Neuronal stem cell (in vitro differentiated cells): Measurements from ENCODE around the gene PWWP2B.
A peak's percentile ranks its signal among the peaks of the same experiment; 100 is the strongest.

Experiments
- DNase-seq: peaks from one replicate; pipeline ENCODE4 v3.0.0-alpha.2; 2013; ENCODE audit warnings: low spot score
- H2AFZ ChIP-seq: one replicate; pipeline ENCODE4 v1.6.1; 2013; ENCODE audit warnings: mild to moderate bottlenecking, low read length, inconsistent platforms
- H2AK5ac ChIP-seq: 2 replicates; pipeline ENCODE4 v1.6.1; 2013; ENCODE audit warnings: low read depth, mild to moderate bottlenecking, inconsistent platforms, low read length, moderate library complexity, mixed read lengths
- H2BK120ac ChIP-seq: 2 replicates; pipeline ENCODE4 v1.6.1; 2013; ENCODE audit warnings: low read depth, mild to moderate bottlenecking, inconsistent platforms, low read length, moderate library complexity, mixed read lengths
- H2BK12ac ChIP-seq: one replicate; pipeline ENCODE4 v1.6.1; 2013; ENCODE audit warnings: low read length, inconsistent platforms
- H2BK15ac ChIP-seq: 2 replicates; pipeline ENCODE4 v1.6.1; 2013; ENCODE audit warnings: mild to moderate bottlenecking, low read length, inconsistent platforms, mixed read lengths
- H2BK5ac ChIP-seq: one replicate; pipeline ENCODE4 v1.6.1; 2013; ENCODE audit warnings: inconsistent platforms, mild to moderate bottlenecking, low read length, moderate library complexity
- H3K14ac ChIP-seq: one replicate; pipeline ENCODE4 v1.6.1; 2013; ENCODE audit warnings: low read length, inconsistent platforms
- H3K18ac ChIP-seq: 2 replicates; pipeline ENCODE4 v1.6.1; 2013; ENCODE audit warnings: low read length, inconsistent platforms
- H3K23ac ChIP-seq: 2 replicates; pipeline ENCODE4 v1.6.1; 2013; ENCODE audit warnings: low read depth, mild to moderate bottlenecking, mixed read lengths, low read length, inconsistent platforms; ENCODE audit not compliant: poor library complexity
- H3K27ac ChIP-seq: replicated peaks from 3 replicates; pipeline ENCODE4 v1.5.1; 2013; ENCODE audit warnings: low read length, inconsistent platforms
- H3K27me3 ChIP-seq, 3 experiments: 2 replicates each; pipeline ENCODE4 v1.6.1; 2013; ENCODE audit warnings: low read length in 3 of 3, mild to moderate bottlenecking in 2 of 3, inconsistent platforms in 1 of 3, low read depth in 1 of 3, mixed read lengths in 1 of 3, moderate library complexity in 1 of 3; ENCODE audit not compliant: control insufficient read depth in 3 of 3, insufficient read depth in 3 of 3
- H3K36me3 ChIP-seq, 2 donors: replicated peaks in 1 of 2; 2 replicates each; pipeline ENCODE4 v1.6.1; 2013; ENCODE audit warnings: low read length in 2 of 2; ENCODE audit not compliant: control insufficient read depth in 2 of 2, insufficient read depth in 2 of 2
- H3K4ac ChIP-seq: 2 replicates; pipeline ENCODE4 v1.6.1; 2013; ENCODE audit warnings: inconsistent platforms, mild to moderate bottlenecking, low read length, moderate library complexity
- H3K4me1 ChIP-seq, 2 donors: 1 replicate in 1 of 2; 2 replicates in 1 of 2; pipeline ENCODE4 v1.6.1; 2013; ENCODE audit warnings: low read length in 2 of 2, low read depth in 1 of 2; ENCODE audit not compliant: control insufficient read depth in 2 of 2, insufficient read depth in 1 of 2
- H3K4me2 ChIP-seq: one replicate; pipeline ENCODE4 v1.6.1; 2013; ENCODE audit warnings: mild to moderate bottlenecking, low read length, inconsistent platforms; ENCODE audit not compliant: insufficient read depth, poor library complexity, severe bottlenecking
- H3K4me3 ChIP-seq, 2 donors: 2 replicates each; pipeline ENCODE4 v1.5.1; 2013; ENCODE audit warnings: low read length in 2 of 2, mild to moderate bottlenecking in 2 of 2, inconsistent platforms in 1 of 2, moderate library complexity in 1 of 2
- H3K79me1 ChIP-seq: one replicate; pipeline ENCODE4 v1.6.1; 2013; ENCODE audit warnings: low read depth, mild to moderate bottlenecking, inconsistent platforms, low read length, moderate library complexity
- H3K9ac ChIP-seq: one replicate; pipeline ENCODE4 v1.6.1; 2013; ENCODE audit warnings: mild to moderate bottlenecking, low read depth, low read length, inconsistent platforms; ENCODE audit not compliant: poor library complexity
- H3K9me3 ChIP-seq, 2 donors: replicated peaks in 1 of 2; 2 replicates each; pipeline versions ENCODE3 to v1.6.1; 2013; ENCODE audit warnings: low read length in 2 of 2, mild to moderate bottlenecking in 2 of 2, inconsistent platforms in 1 of 2, low read depth in 1 of 2, mixed read lengths in 1 of 2, moderate library complexity in 1 of 2; ENCODE audit not compliant: control insufficient read depth in 2 of 2, insufficient read depth in 1 of 2
- H4K8ac ChIP-seq: one replicate; pipeline ENCODE4 v1.6.1; 2013; ENCODE audit warnings: low read depth, mild to moderate bottlenecking, inconsistent platforms, low read length, moderate library complexity
- H4K91ac ChIP-seq: one replicate; pipeline ENCODE4 v1.6.1; 2013; ENCODE audit warnings: low read length, low read depth, mild to moderate bottlenecking, inconsistent platforms; ENCODE audit not compliant: poor library complexity
- WGBS, 2 donors: extraction: QIAGEN DNeasy Blood & Tissue Kit; methylation state at CpG; one replicate each; pipeline ENCODE4 v1.1.7; 2013; ENCODE audit warnings: missing lambda C conversion rate in 2 of 2, mixed read lengths in 1 of 2; ENCODE audit not compliant: insufficient read length in 2 of 2, insufficient replicate concordance in 1 of 2; ENCODE audit errors: extremely low coverage in 2 of 2; 5-methylcytosine and 5-hydroxymethylcytosine counted together

The PWWP2B gene

GRCh38 chr10:132456881-132457280 lies 59.9 kb downstream of the PWWP2B start:
- no peak overlapping the region for H4K8ac ChIP-seq
- no peak overlapping the region for H3K4ac ChIP-seq
- no peak overlapping the region for H2AK5ac ChIP-seq
- H3K18ac ChIP-seq = no peak overlapping the region
- no peak for DNase-seq
- no peaks in the 10 kb centered on the region for H3K36me3 ChIP-seq
- peaks cover 0 to 63% (median 6%) of the 10 kb centered on the region in 3 experiments for H3K27me3 ChIP-seq
- H3K9me3 ChIP-seq = no peaks in the 10 kb centered on the region
- H3K4me3 ChIP-seq = no peak overlapping the region
- H2BK5ac ChIP-seq = no peak overlapping the region
- H3K23ac ChIP-seq = no peak overlapping the region
- H2AFZ ChIP-seq = no peak overlapping the region
- H3K4me1 ChIP-seq = peaks cover 4% of the 10 kb centered on the region in 2 donors
- H3K79me1 ChIP-seq = peaks cover 4% of the 10 kb centered on the region
- H2BK15ac ChIP-seq = peak overlapping the region; percentile 2
- no peak overlapping the region for H3K14ac ChIP-seq
- no peak overlapping the region for H3K4me2 ChIP-seq
- no CpG with 5 or more reads among the region's 9 CpGs for WGBS, 2 donors
- peak overlapping the region; percentile 99 for H2BK12ac ChIP-seq
- H3K27ac ChIP-seq = no peak overlapping the region
- H3K9ac ChIP-seq = peak overlapping the region; percentile 72
- no peak overlapping the region for H4K91ac ChIP-seq
- H2BK120ac ChIP-seq = no peak overlapping the region

- peaks cover 3% of the 10 kb centered on the region for H3K79me1 ChIP-seq
- WGBS, 2 donors = no CpG with 5 or more reads among the region's 24 CpGs
- H3K27ac ChIP-seq = no peak overlapping the region
Measured at GRCh38 chr10:132457328-132458070, 60.5 kb downstream of the PWWP2B start.

GRCh38 chr10:132458071-132458585 lies 61.1 kb downstream of the PWWP2B start:
- peak overlapping the region; percentile 84 for H3K4ac ChIP-seq
- no peak for DNase-seq
- no CpG with 5 or more reads among the region's 19 CpGs for WGBS, 2 donors

More at GRCh38 chr10:132457328-132458070, 60.5 kb downstream of the PWWP2B start:
- Histone ChIP-seq H4K91ac (no peak overlapping the region), H3K9me3 (no peaks in the 10 kb centered on the region), H3K27me3 (peaks cover 0 to 64% (median 6%) of the 10 kb centered on the region in 3 experiments), H3K9ac (peak overlapping the region; percentile 60), H2AK5ac (peak overlapping the region; percentile 99), H2BK15ac (peak overlapping the region; percentile 85), H3K4me2 (no peak overlapping the region), H3K18ac (peak overlapping the region; percentile 57), H4K8ac (no peak overlapping the region), H3K23ac (peak overlapping the region; percentile 44), H3K4me1 (peaks cover 4% of the 10 kb centered on the region in 2 donors), H2BK5ac (peak overlapping the region; percentile 53), H2BK120ac (peak overlapping the region; percentile 72), H3K14ac (peak overlapping the region; percentile 21), H3K4me3 (no peak overlapping the region), H3K36me3 (no peaks in the 10 kb centered on the region), H2BK12ac (peak overlapping the region; percentile 41), H3K4ac (peak overlapping the region; percentile 84), H2AFZ (no peak overlapping the region)
- no peak for DNase-seq

More at GRCh38 chr10:132458071-132458585, 61.1 kb downstream of the PWWP2B start:
- peak overlapping the region; percentile 71 for H3K18ac ChIP-seq
- H3K4me2 ChIP-seq = no peak overlapping the region
- peaks cover 3% of the 10 kb centered on the region for H3K79me1 ChIP-seq
- H3K23ac ChIP-seq = peak overlapping the region; percentile 60
- peak overlapping the region; percentile 60 for H3K9ac ChIP-seq
- no peak overlapping the region for H3K27ac ChIP-seq
- H2AK5ac ChIP-seq = peak overlapping the region; percentile 99
- H3K27me3 ChIP-seq = peaks cover 0 to 64% (median 6%) of the 10 kb centered on the region in 3 experiments
- peak overlapping the region; percentile 72 for H2BK120ac ChIP-seq
- peak overlapping the region; percentile 41 for H2BK12ac ChIP-seq
- no peak overlapping the region for H4K91ac ChIP-seq
- no peaks in the 10 kb centered on the region for H3K36me3 ChIP-seq
- H3K4me1 ChIP-seq = peaks cover 0 to 2% of the 10 kb centered on the region in 2 donors
- H3K4me3 ChIP-seq = no peak overlapping the region
- H2BK5ac ChIP-seq = peak overlapping the region; percentile 66
- peak overlapping the region; percentile 71 for H3K14ac ChIP-seq
- H4K8ac ChIP-seq = no peak overlapping the region
- peak overlapping the region; percentile 65 for H2AFZ ChIP-seq
- peak overlapping the region; percentile 85 for H2BK15ac ChIP-seq
- H3K9me3 ChIP-seq = no peaks in the 10 kb centered on the region
